ENCODE measurements around the gene IZUMO4. TPM values are rescaled to one million over a fixed set of nuclear protein-coding genes. Genes with fewer than 3 reads are reported as not detected.

The IZUMO4 gene
- total RNA-seq, 1 donor from 2014 or later = 0.77 TPM

- no peak for DNase-seq (ENCODE audit: low read depth in 2 of 2)
Observed at GRCh38 chr19:2058570-2059421, 37.9 kb upstream of the IZUMO4 start.

GRCh38 chr19:2059422-2060201 lies 37.1 kb upstream of the IZUMO4 start:
- DNase-seq (ENCODE audit: low read depth in 2 of 2) = peak in 1 of 2 donors; percentile 43

- peak; percentile 66 to 67 for DNase-seq (ENCODE audit: low read depth in 2 of 2)
Observed at GRCh38 chr19:2060884-2061494, 35.7 kb upstream of the IZUMO4 start.

- DNase-seq (ENCODE audit: low read depth in 2 of 2) = peak; percentile 93 to 98
Observed at GRCh38 chr19:2061495-2062388, 35.0 kb upstream of the IZUMO4 start.

- no peak for DNase-seq (ENCODE audit: low read depth in 2 of 2)
Observed at GRCh38 chr19:2062389-2062729, 34.4 kb upstream of the IZUMO4 start.

- DNase-seq (ENCODE audit: low read depth in 2 of 2) = no peak
Observed at GRCh38 chr19:2062770-2063169, 33.9 kb upstream of the IZUMO4 start.

GRCh38 chr19:2063824-2064223 lies 32.9 kb upstream of the IZUMO4 start:
- no peak for DNase-seq (ENCODE audit: low read depth in 2 of 2)

- DNase-seq (ENCODE audit: low read depth in 2 of 2) = no peak
Observed at GRCh38 chr19:2064395-2064787, 32.3 kb upstream of the IZUMO4 start.

- no peak for DNase-seq (ENCODE audit: low read depth in 2 of 2)
Observed at GRCh38 chr19:2064788-2065524, 31.8 kb upstream of the IZUMO4 start.

- no peak for DNase-seq (ENCODE audit: low read depth in 2 of 2)
Observed at GRCh38 chr19:2070436-2070827, 26.3 kb upstream of the IZUMO4 start.

GRCh38 chr19:2070986-2071673 lies 25.6 kb upstream of the IZUMO4 start:
- DNase-seq (ENCODE audit: low read depth in 2 of 2) = no peak

- DNase-seq (ENCODE audit: low read depth in 2 of 2) = no peak
Observed at GRCh38 chr19:2072757-2073551, 23.8 kb upstream of the IZUMO4 start.

GRCh38 chr19:2076526-2076944 lies 20.2 kb upstream of the IZUMO4 start:
- no peak for DNase-seq (ENCODE audit: low read depth in 2 of 2)

- no peak for DNase-seq (ENCODE audit: low read depth in 2 of 2)
Observed at GRCh38 chr19:2077398-2077797, 19.3 kb upstream of the IZUMO4 start.

GRCh38 chr19:2077833-2078619 lies 18.7 kb upstream of the IZUMO4 start:
- no peak for DNase-seq (ENCODE audit: low read depth in 2 of 2)

GRCh38 chr19:2079076-2079864 lies 17.4 kb upstream of the IZUMO4 start:
- DNase-seq (ENCODE audit: low read depth in 2 of 2) = no peak

- DNase-seq (ENCODE audit: low read depth in 2 of 2) = no peak
Observed at GRCh38 chr19:2079865-2080301, 16.8 kb upstream of the IZUMO4 start.

All from dermis microvascular lymphatic vessel endothelial cell (primary cell).